ES-I3 (cell line): ENCODE results near the gene NPIPA3.
"Not testable (repeated sequence)": the region's sequence is repeated elsewhere in the genome, so short reads cannot be mapped to it uniquely, and the experiment has no call there.

ENCODE experiments used
- H3K36me3 ChIP-seq: 2 replicates; pipeline ENCODE4 v1.6.1; 2013; ENCODE audit warnings: mild to moderate bottlenecking, low read length, control low read depth, moderate library complexity; ENCODE audit not compliant: insufficient read depth
- H3K4me1 ChIP-seq: 2 replicates; pipeline ENCODE4 v1.6.1; 2013; ENCODE audit warnings: mild to moderate bottlenecking, control low read depth, low read length; ENCODE audit not compliant: insufficient read depth
- H3K9ac ChIP-seq: 2 replicates; pipeline ENCODE4 v1.6.1; 2013; ENCODE audit warnings: low read depth, mild to moderate bottlenecking, low read length, moderate library complexity
- H3K9me3 ChIP-seq: 2 replicates; pipeline ENCODE4 v1.6.1; 2013; ENCODE audit warnings: mild to moderate bottlenecking, low read length, moderate library complexity; ENCODE audit not compliant: control insufficient read depth, insufficient read depth

The NPIPA3 gene

GRCh38 chr16:14703156-14704011 lies at the start of gene NPIPA3:
TSS of gene NPIPA3 (plus strand) at chr16:14703411. CDS start at chr16:14708944, 5,533 bp downstream.
- H3K36me3 ChIP-seq, H3K9me3 ChIP-seq, H3K4me1 ChIP-seq, H3K9ac ChIP-seq: not testable (repeated sequence)

GRCh38 chr16:14658063-14658462 lies 45.1 kb upstream of the NPIPA3 start:
- Histone ChIP-seq H3K4me1 (no peaks in the 10 kb centered on the region), H3K36me3 (peaks cover 24% of the 10 kb centered on the region), H3K9ac (no peak overlapping the region), H3K9me3 (no peaks in the 10 kb centered on the region)

DNA sequence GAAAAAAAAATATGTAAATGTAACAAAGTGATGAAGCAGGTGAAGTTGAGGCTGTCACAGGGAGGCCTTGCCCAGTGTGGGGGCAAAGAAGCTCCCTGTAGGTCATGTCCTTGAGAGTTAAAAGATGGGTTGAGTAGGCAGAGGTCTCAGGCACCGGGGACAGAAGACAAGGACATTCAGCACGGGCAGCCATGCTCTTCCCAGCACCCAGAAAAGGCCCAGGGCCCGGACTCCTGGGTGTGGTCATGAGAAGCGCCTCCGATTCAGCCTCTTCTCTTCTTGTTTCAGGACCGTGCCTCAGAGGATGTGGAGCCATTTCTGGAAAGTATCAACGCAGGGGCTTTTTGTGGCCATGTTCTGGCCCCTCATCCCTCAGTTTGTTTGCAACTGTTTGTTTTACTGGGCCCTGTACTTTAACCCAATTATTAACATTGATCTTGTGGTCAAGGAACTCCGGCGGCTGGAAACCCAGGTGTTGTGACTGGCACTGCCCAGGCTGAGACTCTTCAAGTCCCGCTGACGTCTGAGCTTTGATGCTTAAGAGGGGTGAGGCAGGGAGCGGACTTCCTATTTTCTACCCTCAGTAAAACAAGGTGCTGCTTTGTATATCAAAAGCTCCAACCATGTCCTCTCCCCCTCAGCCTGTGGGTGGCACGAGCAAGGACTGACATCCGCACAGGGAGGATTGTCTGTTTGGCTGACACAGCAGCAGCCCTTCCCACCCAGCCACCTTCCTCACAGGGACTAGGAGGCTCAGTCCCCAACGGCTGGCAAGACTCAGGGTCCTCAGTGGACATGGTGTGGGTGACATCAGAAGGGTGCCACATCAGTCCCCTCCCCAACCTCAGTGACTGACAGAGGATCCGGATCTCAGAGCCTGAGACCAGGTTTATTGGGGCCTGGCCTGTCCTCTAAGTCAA lies 35.6 kb upstream of the NPIPA3 start:
- no peaks in the 10 kb centered on the region for H3K4me1 ChIP-seq
- H3K36me3 ChIP-seq: peaks cover 21% of the 10 kb centered on the region
- no peak overlapping the region for H3K9ac ChIP-seq
- no peaks in the 10 kb centered on the region for H3K9me3 ChIP-seq

GRCh38 chr16:14668556-14669223 lies 34.5 kb upstream of the NPIPA3 start:
- H3K36me3 ChIP-seq: peaks cover 19% of the 10 kb centered on the region
- H3K9me3 ChIP-seq: no peaks in the 10 kb centered on the region
- no peaks in the 10 kb centered on the region for H3K4me1 ChIP-seq
- H3K9ac ChIP-seq: no peak overlapping the region

- no peaks in the 10 kb centered on the region for H3K4me1 ChIP-seq
- H3K9me3 ChIP-seq: no peaks in the 10 kb centered on the region
- H3K9ac ChIP-seq: no peak overlapping the region
- peaks cover 15% of the 10 kb centered on the region for H3K36me3 ChIP-seq
Observed at GRCh38 chr16:14669776-14670175, 33.4 kb upstream of the NPIPA3 start.

DNA sequence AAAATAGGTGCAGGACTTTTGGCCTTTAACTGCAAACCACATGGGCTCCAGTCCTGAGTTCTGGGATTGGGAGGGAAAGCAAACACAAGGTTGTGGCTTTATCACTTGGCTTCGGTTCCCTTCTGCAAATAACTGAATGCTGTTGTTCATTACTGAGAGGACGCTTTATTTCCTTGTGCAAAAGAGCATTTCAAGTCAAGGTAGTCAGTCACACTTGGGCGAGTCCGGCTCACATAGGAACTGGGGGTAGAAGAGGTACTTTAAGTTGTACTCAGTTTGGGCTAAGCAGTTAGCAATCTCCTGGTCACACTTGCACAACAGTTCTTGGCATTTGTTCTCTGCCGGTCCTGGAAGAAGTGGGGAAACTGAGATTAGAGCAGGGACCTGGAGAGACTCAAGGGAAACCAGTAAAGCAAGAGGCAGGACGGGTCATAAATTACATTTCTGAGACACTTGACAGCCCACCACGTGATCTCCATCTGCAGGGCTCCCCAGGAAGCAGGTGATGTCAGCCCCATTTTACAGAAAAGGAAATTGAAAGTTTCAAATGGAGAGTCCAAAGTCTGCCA lies 30.7 kb upstream of the NPIPA3 start:
- no peak overlapping the region for H3K9ac ChIP-seq
- no peaks in the 10 kb centered on the region for H3K4me1 ChIP-seq
- H3K36me3 ChIP-seq: peaks cover 4% of the 10 kb centered on the region; the same call in 1 of the 2 replicates
- no peaks in the 10 kb centered on the region for H3K9me3 ChIP-seq

- H3K4me1 ChIP-seq: no peaks in the 10 kb centered on the region
Observed at GRCh38 chr16:14676633-14677032, 26.6 kb upstream of the NPIPA3 start.

DNA sequence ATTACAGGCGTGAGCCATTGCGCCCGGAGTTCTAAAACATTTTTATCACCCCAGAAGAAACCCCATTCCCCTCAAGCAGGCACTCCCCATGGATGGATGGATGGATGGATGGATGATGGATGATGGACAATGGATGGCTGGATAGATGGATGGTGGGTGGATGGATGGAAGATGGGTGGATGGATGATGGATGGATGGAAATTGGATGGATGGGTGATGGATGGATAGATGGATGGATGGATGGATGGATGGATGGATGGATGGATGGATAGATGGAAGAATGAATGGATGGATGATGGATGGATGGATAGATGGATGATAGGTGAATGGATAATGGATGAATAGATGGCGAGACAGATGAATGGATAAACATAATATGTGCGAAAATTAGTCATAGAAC lies 25.6 kb upstream of the NPIPA3 start:
- Histone ChIP-seq H3K4me1 (no peaks in the 10 kb centered on the region), H3K9ac (no peak overlapping the region), H3K9me3 (no peaks in the 10 kb centered on the region), H3K36me3 (no peaks in the 10 kb centered on the region)

More at GRCh38 chr16:14676633-14677032, 26.6 kb upstream of the NPIPA3 start:
- no peaks in the 10 kb centered on the region for H3K9me3 ChIP-seq
- H3K36me3 ChIP-seq: no peaks in the 10 kb centered on the region
- H3K9ac ChIP-seq: no peak overlapping the region

- H3K9ac ChIP-seq: no peak overlapping the region
- H3K36me3 ChIP-seq: no peaks in the 10 kb centered on the region
- no peaks in the 10 kb centered on the region for H3K9me3 ChIP-seq
- H3K4me1 ChIP-seq: no peaks in the 10 kb centered on the region
Observed at GRCh38 chr16:14678748-14679497, 24.3 kb upstream of the NPIPA3 start.

DNA sequence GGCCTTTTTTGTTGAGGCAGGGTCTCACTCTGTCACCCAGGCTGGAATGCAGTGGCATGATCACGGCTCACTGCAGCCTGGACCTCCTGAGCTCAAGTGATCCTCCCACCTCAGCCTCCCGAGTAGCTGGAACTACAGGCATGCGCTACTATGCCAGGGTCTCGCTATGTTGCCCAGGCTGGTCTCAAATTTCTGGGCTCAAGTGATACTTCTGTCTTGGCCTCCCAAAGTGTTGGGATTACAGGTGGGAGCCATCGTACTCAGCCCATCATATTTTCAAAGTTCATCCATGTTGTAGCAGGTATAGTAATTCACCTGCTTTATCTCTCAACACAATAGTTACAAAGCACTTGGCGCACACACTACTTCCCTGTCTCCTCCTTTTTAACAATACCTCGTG lies 22.8 kb upstream of the NPIPA3 start:
- H3K9ac ChIP-seq, H3K4me1 ChIP-seq, H3K9me3 ChIP-seq, H3K36me3 ChIP-seq: not testable (repeated sequence)

DNA sequence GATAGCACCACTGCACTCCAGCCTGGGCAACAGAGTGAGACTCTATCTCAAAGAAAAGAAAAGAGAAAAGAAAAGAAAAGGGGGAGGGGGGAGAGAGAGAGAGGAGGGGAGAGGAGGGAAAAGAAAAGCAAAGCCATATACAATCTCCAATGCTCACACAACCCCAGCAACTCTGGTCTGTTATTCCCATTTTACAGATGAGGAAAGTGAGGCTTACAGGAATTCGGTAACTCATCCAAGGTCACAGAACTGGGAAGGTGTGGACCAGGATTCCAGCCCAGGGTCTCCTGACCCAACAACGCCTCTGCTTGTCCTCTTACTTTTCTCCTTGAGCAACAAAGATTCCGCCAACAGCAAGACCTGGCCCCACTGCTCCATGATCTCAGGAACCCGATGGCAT lies 22.1 kb upstream of the NPIPA3 start:
- Histone ChIP-seq H3K4me1 (no peaks in the 10 kb centered on the region), H3K9me3 (0 out of 2 replicates have a peak, but pooled peaks cover 2% of the 10 kb centered on the region), H3K36me3 (no peaks in the 10 kb centered on the region), H3K9ac (no peak overlapping the region)

DNA sequence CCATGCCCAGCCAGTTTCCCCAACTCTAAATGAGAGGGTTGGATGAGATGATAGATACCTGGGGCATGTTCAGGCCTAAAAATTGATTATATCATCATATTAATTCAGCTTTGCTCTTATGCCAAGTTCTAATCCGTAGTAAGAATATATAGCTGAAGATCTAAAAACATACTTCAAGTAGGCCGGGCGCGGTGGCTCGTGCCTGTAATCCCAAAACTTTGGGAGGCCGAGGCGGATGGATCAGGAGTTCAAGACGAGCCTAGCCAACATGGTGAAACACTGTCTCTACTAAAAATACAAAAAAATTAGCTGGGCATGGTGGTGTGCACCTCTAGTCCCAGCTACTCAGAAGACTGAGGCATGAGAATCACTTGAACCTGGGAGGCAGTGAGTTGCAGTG lies 21.1 kb upstream of the NPIPA3 start:
- no peaks in the 10 kb centered on the region for H3K36me3 ChIP-seq
- H3K9me3 ChIP-seq: 0 out of 2 replicates have a peak, but pooled peaks cover 2% of the 10 kb centered on the region
- no peaks in the 10 kb centered on the region for H3K4me1 ChIP-seq
- H3K9ac ChIP-seq: no peak overlapping the region

DNA sequence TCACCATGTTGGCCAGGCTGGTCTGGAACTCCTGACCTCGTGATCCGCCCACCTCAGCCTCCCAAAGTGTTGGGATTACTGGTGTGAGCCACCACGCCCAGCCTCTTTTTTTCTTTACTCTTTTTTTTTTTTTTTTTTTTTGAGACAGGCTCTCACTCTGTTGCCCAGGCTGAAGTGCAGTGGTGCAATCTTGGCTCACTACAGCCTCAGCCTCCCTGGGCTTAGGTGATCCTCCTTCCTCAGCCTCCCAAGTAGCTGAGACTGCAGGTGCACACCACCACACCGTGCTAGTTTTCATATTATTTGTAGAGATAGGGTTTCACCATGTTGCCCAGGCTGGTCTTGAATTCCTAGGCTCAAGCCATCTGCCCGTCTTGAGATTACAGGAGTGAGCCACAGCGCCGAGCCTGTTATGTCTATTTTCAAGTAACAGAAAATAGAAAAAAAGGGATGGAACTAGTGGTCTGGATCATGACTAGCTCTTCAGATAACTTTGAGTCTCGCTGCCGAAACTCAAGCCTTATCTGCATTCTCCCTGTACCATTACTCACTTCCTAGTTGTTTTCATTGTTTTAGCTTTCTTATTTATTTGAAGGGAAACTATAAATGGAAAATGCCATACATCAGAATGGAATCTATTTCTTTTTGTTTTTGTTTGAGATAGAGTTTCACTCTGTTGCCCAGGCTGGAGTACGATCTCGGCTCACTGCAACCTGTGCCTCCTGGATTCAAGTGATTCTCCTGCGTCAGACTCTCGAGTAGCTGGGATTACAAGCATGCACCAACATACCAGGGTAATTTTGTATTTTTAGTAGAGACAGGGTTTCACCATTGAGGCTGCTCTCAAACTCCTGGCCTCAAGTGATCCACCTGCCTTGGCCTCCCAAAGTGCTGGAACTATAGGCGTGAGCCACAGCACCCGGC lies 17.1 kb upstream of the NPIPA3 start:
- H3K36me3 ChIP-seq, H3K9ac ChIP-seq, H3K9me3 ChIP-seq, H3K4me1 ChIP-seq: not testable (repeated sequence)
